ENCODE data around the gene PWWP2B. TPM values are rescaled to one million over a fixed set of nuclear protein-coding genes. Genes with fewer than 3 reads are reported as not detected.

Gene PWWP2B
- total and polyA plus RNA-seq, 7 donors = 7.7 to 50.8 (median 10.2) TPM

- H3K9me3 ChIP-seq = no peaks in the 10 kb centered on the region
Observed at GRCh38 chr10:132436861-132437410, 39.9 kb downstream of the PWWP2B start.

GRCh38 chr10:132437541-132437950 lies 40.5 kb downstream of the PWWP2B start:
- Histone ChIP-seq H3K4me1 (no peaks in the 10 kb centered on the region), H3K4me3 (no peak overlapping the region), H3K27ac (no peak overlapping the region), H3K27me3 (no peaks in the 10 kb centered on the region), H3K36me3 (no peaks in the 10 kb centered on the region), H3K9me3 (no peaks in the 10 kb centered on the region)
- intact Hi-C loops (cut with DNase I) = no loop called here
- WGBS, 2 donors = 87 to 96% methylated on average over 13 of the region's 13 CpGs
- DNase-seq = no peak
- no peak for TF ChIP-seq CTCF (IDR thresholded peaks at IDR 0.05)
- no peak for TF ChIP-seq POLR2AphosphoS5 (IDR thresholded peaks at IDR 0.05)
- no peak for TF ChIP-seq POLR2A (IDR thresholded peaks at IDR 0.05)
- TF ChIP-seq EP300 (IDR thresholded peaks at IDR 0.05) = no peak

More at GRCh38 chr10:132436861-132437410, 39.9 kb downstream of the PWWP2B start:
- no peak for DNase-seq
- Histone ChIP-seq H3K4me3 (no peak overlapping the region), H3K36me3 (no peaks in the 10 kb centered on the region), H3K27ac (no peak overlapping the region), H3K27me3 (no peaks in the 10 kb centered on the region), H3K4me1 (no peaks in the 10 kb centered on the region)
- no peak for TF ChIP-seq EP300 (IDR thresholded peaks at IDR 0.05)
- WGBS, 2 donors = 85 to 87% methylated on average over 15 of the region's 15 CpGs
- intact Hi-C loops (cut with DNase I) = no loop called here

DNA sequence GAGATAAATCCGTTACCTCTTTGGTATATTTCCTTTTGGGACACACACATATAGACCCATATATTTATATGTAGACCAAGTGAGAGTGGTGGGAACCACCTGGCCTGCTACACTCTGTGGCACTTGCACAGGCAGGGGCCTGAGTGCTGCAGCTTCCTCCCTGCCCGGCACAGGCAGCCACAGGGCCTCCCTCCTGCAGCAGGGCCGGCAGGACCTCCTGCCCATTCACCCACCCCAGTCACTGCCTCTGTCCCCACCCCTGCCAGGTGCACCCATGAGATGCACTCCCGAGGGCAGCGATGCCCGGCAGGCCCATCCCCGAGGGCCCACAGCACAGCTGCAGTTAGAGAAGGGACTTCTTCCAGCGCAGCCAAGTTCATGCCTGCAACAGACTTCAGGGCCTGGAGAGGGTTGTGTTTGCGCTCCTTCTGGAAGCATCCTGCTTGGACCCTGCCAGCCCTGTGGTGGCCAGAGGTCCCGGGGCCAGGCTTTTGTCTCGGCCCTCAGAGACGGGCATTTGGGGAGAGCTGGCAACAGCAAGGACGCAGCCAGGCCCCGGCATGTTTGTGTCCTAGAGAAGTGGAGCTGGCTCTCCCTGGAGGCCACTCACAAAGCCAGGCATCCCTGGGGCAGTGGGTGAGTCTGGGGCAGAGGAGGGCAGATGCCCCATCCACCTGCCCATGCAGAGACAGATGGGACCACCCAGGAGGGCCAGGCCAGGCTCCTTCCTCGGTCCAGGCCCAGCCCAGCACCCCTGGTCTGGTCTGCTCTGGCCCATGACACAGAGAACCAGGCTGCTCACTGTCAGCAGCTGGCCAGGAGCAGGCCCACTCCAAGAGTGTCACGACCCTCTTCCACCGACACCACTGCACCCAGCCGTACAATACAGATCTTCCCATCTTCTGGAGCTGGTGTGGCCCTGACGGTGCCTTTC lies 41.4 kb downstream of the PWWP2B start:
- no peaks in the 10 kb centered on the region for H3K4me1 ChIP-seq
- 78 to 89% methylated on average over 19 of the region's 19 CpGs for WGBS, 2 donors
- intact Hi-C loops (cut with DNase I) = no loop called here
- H3K4me3 ChIP-seq = no peak overlapping the region
- no peaks in the 10 kb centered on the region for H3K27me3 ChIP-seq
- no peaks in the 10 kb centered on the region for H3K36me3 ChIP-seq
- H3K27ac ChIP-seq = no peak overlapping the region
- TF ChIP-seq CTCF (IDR thresholded peaks at IDR 0.05) (no peak), EP300 (IDR thresholded peaks at IDR 0.05) (no peak), POLR2A (IDR thresholded peaks at IDR 0.05) (no peak), POLR2AphosphoS5 (IDR thresholded peaks at IDR 0.05) (no peak)
- no peaks in the 10 kb centered on the region for H3K9me3 ChIP-seq
- no peak for DNase-seq

DNA sequence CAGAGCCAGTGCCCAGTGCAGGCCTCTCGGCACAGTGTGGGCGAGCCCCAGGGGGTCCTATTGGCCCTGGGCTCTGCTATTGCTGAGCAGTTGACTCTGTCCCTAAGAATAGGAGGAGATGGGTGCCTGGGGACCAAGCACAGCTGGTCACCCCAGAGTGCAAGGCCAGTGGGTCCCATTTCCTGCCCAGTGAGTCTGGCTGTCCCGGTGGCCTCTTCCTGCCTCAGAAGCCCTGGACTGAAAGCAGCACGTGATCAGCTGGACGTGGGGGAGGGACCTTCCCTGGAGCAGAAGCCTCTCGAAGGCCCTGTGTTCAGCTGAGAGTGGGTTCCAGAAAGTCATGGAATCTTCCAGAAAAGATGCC lies 42.0 kb downstream of the PWWP2B start:
- TF ChIP-seq POLR2A (IDR thresholded peaks at IDR 0.05) = no peak
- no peak for TF ChIP-seq CTCF (IDR thresholded peaks at IDR 0.05)
- no peak for TF ChIP-seq EP300 (IDR thresholded peaks at IDR 0.05)
- no peak for TF ChIP-seq POLR2AphosphoS5 (IDR thresholded peaks at IDR 0.05)
- DNase-seq = no peak
- intact Hi-C loops (cut with DNase I) = no loop called here
- no peak overlapping the region for H3K27ac ChIP-seq
- no peaks in the 10 kb centered on the region for H3K36me3 ChIP-seq
- H3K4me1 ChIP-seq = no peaks in the 10 kb centered on the region
- WGBS, 2 donors = 78 to 87% methylated on average over 6 of the region's 6 CpGs
- no peaks in the 10 kb centered on the region for H3K9me3 ChIP-seq
- H3K27me3 ChIP-seq = no peaks in the 10 kb centered on the region
- H3K4me3 ChIP-seq = no peak overlapping the region

DNA sequence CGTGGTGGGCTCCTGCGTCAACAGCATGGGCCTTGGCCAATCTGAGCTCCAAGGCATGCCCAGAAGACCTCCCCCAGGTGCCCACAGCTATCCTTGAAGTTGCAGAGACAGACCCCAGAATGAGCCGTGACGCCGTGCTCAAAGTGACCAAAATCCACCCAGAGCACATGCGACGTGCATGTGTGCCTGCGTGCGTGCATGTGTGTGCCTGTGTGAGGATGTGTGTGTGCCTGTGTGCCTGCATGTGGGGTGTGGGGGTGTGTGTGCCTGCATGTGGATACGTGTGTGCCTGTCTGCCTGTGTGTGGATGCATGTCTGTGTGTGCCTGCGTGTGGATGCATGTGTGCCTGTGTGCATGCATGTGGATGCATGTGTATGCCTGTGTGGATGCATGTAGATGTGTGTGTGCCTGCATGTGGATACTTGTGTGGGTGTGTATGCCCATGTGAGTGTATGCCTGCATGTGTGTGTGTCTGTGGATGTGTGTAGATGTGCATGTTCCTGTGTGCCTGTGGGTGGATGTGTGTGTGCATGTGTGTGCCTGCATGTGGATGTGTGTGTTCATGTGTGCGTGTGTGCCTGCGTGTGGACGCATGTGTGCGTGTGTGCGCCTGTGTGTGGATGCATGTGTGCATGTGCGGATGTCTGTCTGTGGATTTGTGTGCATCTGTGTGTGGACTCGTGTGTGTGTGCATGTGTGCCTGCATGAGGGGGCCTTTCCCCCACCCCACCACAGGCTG lies 42.6 kb downstream of the PWWP2B start:
- 96 to 97% methylated on average over 18 of the region's 18 CpGs for WGBS, 2 donors
- no peaks in the 10 kb centered on the region for H3K9me3 ChIP-seq
- no peak overlapping the region for H3K4me3 ChIP-seq
- no peaks in the 10 kb centered on the region for H3K4me1 ChIP-seq
- intact Hi-C loops (cut with DNase I) = no loop called here
- H3K27me3 ChIP-seq = no peaks in the 10 kb centered on the region
- TF ChIP-seq CTCF (IDR thresholded peaks at IDR 0.05) = no peak
- no peak overlapping the region for H3K27ac ChIP-seq
- H3K36me3 ChIP-seq = no peaks in the 10 kb centered on the region
- no peak for DNase-seq

All from sigmoid colon (tissue), 7 donors.